Body of pancreas (tissue), 4 donors: Measurements from ENCODE around the gene RNPEPL1. TPM values are rescaled to one million over a fixed set of nuclear protein-coding genes. Genes with fewer than 3 reads are reported as not detected.

Experiments
- ATAC-seq: fragments of 150-250 bp; one replicate; pipeline ENCODE4 v1.9.1; 2016
- DNase-seq, 4 donors: peaks; one replicate each; pipeline ENCODE4 v3.0.0-alpha.2; 2019
- H3K27ac ChIP-seq, 4 donors: fragments of 200-600 bp; sonication (generic); 1 replicate in 3 of 4; 2 replicates in 1 of 4; pipeline versions ENCODE4 v1.5.1 to v1.6.1; 2016 to 2019; ENCODE audit warnings: mild to moderate bottlenecking in 1 of 4, mixed read lengths in 1 of 4, moderate library complexity in 1 of 4
- H3K27me3 ChIP-seq, 2 donors: fragments of 200-600 bp; sonication (generic); one replicate each; pipeline ENCODE4 v1.6.0; 2016; ENCODE audit warnings: mild to moderate bottlenecking in 1 of 2
- H3K36me3 ChIP-seq, 2 donors: fragments of 200-600 bp; sonication (generic); replicated peaks in 1 of 2; 2 replicates each; pipeline ENCODE4 v1.5.1; 2016; ENCODE audit warnings: low read depth in 2 of 2; ENCODE audit not compliant: insufficient read depth in 1 of 2
- H3K4me1 ChIP-seq: fragments of 200-600 bp; sonication (generic); one replicate; pipeline ENCODE4 v1.6.0; 2016
- H3K4me3 ChIP-seq, 2 donors: fragments of 200-600 bp; sonication (generic); 1 replicate in 1 of 2; 2 replicates in 1 of 2; pipeline ENCODE4 v1.5.1; 2016 to 2019
- H3K9me3 ChIP-seq, 3 donors: fragments of 200-600 bp; sonication (generic); 1 replicate in 2 of 3; 2 replicates in 1 of 3; pipeline ENCODE4 v1.5.1; 2016
- CTCF ChIP-seq, 7 experiments: fragments of 450-650 bp in 4 of 7; fragments of 200-600 bp in 3 of 7; sonication (generic) in 3 of 7; IDR thresholded peaks; one replicate each; pipeline ENCODE4 v1.5.1; 2016 to 2019; ENCODE audit warnings: antibody characterized with exemption in 7 of 7
- POLR2A ChIP-seq, 3 donors: fragments of 450-650 bp; IDR thresholded peaks; one replicate each; pipeline ENCODE4 v1.6.1; 2016; ENCODE audit warnings: antibody characterized with exemption in 3 of 3, mild to moderate bottlenecking in 2 of 3
- WGBS, 2 donors: methylation state at CpG; one replicate each; pipeline ENCODE4 v1.1.5; 2017; 5-methylcytosine and 5-hydroxymethylcytosine counted together
- intact Hi-C: fragments of 100-400 bp; cut with DNase I; formaldehyde crosslinking; loops from one replicate; pipeline ENCODE4 v1.15.1; 2023
- total RNA-seq, 2 donors: library from RNA; depleted of rRNA; stranded (reverse); fragments of >200 nt; gene quantifications; one replicate each; pipeline ENCODE4 v1.1.0, GENCODE V29; 2016

RNPEPL1 gene
- total RNA-seq, 2 donors from 2014 or later: 63.3 to 162 TPM

- Histone ChIP-seq H3K9me3 (no peaks in the 10 kb centered on the region), H3K27me3 (no peaks in the 10 kb centered on the region), H3K27ac (no peak overlapping the region), H3K36me3 (no peaks in the 10 kb centered on the region), H3K4me3 (no peak overlapping the region), H3K4me1 (no peaks in the 10 kb centered on the region)
- intact Hi-C loops: no loop called here
- TF ChIP-seq POLR2A (IDR thresholded peaks at IDR 0.05): no peak
- no peak for TF ChIP-seq CTCF (IDR thresholded peaks at IDR 0.05)
- WGBS, 2 donors: 74 to 75% methylated on average over 7 of the region's 7 CpGs
- DNase-seq (peak in 2 of 4 donors; percentile 2 to 5), ATAC-seq (no peak)
These were observed 52.6 kb downstream of the RNPEPL1 start for GRCh38 chr2:240620859-240621258.

- intact Hi-C loops: no loop called here
- peak in 2 of 4 donors; percentile 1 to 6 for DNase-seq
- Histone ChIP-seq H3K4me1 (no peaks in the 10 kb centered on the region), H3K9me3 (no peaks in the 10 kb centered on the region), H3K27ac (no peak overlapping the region), H3K4me3 (no peak overlapping the region), H3K36me3 (no peaks in the 10 kb centered on the region), H3K27me3 (no peaks in the 10 kb centered on the region)
- no peak for ATAC-seq
- TF ChIP-seq POLR2A (IDR thresholded peaks at IDR 0.05): no peak
- TF ChIP-seq CTCF (IDR thresholded peaks at IDR 0.05): no peak
- 71 to 77% methylated on average over 9 of the region's 9 CpGs for WGBS, 2 donors
These were observed 53.8 kb downstream of the RNPEPL1 start for GRCh38 chr2:240622060-240622411.

GRCh38 chr2:240622531-240623235 is 54.4 kb downstream of the RNPEPL1 start:
- Histone ChIP-seq H3K36me3 (no peaks in the 10 kb centered on the region), H3K4me1 (no peaks in the 10 kb centered on the region), H3K27ac (no peak overlapping the region), H3K4me3 (no peak overlapping the region), H3K27me3 (no peaks in the 10 kb centered on the region), H3K9me3 (no peaks in the 10 kb centered on the region)
- TF ChIP-seq CTCF (IDR thresholded peaks at IDR 0.05): no peak
- no peak for TF ChIP-seq POLR2A (IDR thresholded peaks at IDR 0.05)
- intact Hi-C loops: no loop called here
- WGBS, 2 donors: 67 to 68% methylated on average over 26 to 36 of the region's 37 CpGs
- no peak for ATAC-seq
- peak in 3 of 4 donors; percentile 25 to 38 (median 26) for DNase-seq

- TF ChIP-seq POLR2A (IDR thresholded peaks at IDR 0.05) (no peak), CTCF (IDR thresholded peaks at IDR 0.05) (no peak)
- Histone ChIP-seq H3K9me3 (no peaks in the 10 kb centered on the region), H3K4me3 (no peak overlapping the region), H3K27ac (no peak overlapping the region), H3K27me3 (no peaks in the 10 kb centered on the region), H3K36me3 (no peaks in the 10 kb centered on the region), H3K4me1 (no peaks in the 10 kb centered on the region)
- peak in 2 of 4 donors; percentile 2 to 7 for DNase-seq
- no peak for ATAC-seq
- intact Hi-C loops: no loop called here
- 74 to 92% methylated on average over 7 to 8 of the region's 10 CpGs for WGBS, 2 donors
These were observed 55.3 kb downstream of the RNPEPL1 start for GRCh38 chr2:240623531-240624010.
